H1 (cell line): ENCODE measurements around the gene GATA5. TPM values are rescaled to one million over a fixed set of nuclear protein-coding genes. Genes with fewer than 3 reads are reported as not detected.
A peak's percentile ranks its signal among the peaks of the same experiment; 100 is the strongest.

Source experiments
- CTCF ChIA-PET: fragments of 300-600 bp; sonication (Branson Sonifier 250); formaldehyde crosslinking; loops from one replicate; lab custom pipeline; 2021; ENCODE audit not compliant: partially characterized antibody; lab: Charles Lee
- POLR2A ChIA-PET: fragments of 300-600 bp; sonication (Branson Sonifier 250); formaldehyde crosslinking; loops from one replicate; lab custom pipeline; 2021; ENCODE audit warnings: inconsistent platforms; ENCODE audit not compliant: partially characterized antibody; lab: Charles Lee
- DNase-seq, 2 experiments: peaks; one replicate each; pipeline versions ENCODE4 v3.0.0 to v3.0.0-alpha.2; 2010 to 2022; ENCODE audit warnings: low spot score in 2 of 2, low read depth in 1 of 2, mixed read lengths in 1 of 2
- FAIRE-seq: peaks from 2 replicates; lab custom pipeline; 2011; peaks lifted over from hg19 to GRCh38; lab: Jason Lieb, UNC
- H2AFZ ChIP-seq: 2 replicates; pipeline ENCODE4 v1.8.1; 2012; ENCODE audit warnings: low read length, inconsistent platforms
- H2AK5ac ChIP-seq: 2 replicates; pipeline ENCODE4 v1.6.1; 2013; ENCODE audit warnings: low read depth, low read length
- H2BK120ac ChIP-seq: replicated peaks from 2 replicates; pipeline ENCODE3; 2013; ENCODE audit warnings: low read depth, low read length, inconsistent platforms
- H2BK12ac ChIP-seq: 2 replicates; pipeline ENCODE4 v1.6.1; 2013; ENCODE audit warnings: low read depth, low read length
- H2BK15ac ChIP-seq: 2 replicates; pipeline ENCODE4 v1.6.1; 2013; ENCODE audit warnings: low read length
- H2BK20ac ChIP-seq: 2 replicates; pipeline ENCODE4 v1.6.1; 2013; ENCODE audit warnings: low read length
- H2BK5ac ChIP-seq: 2 replicates; pipeline ENCODE4 v1.6.1; 2013; ENCODE audit warnings: low read depth, low read length
- H3K14ac ChIP-seq: 2 replicates; pipeline ENCODE4 v1.6.1; 2013; ENCODE audit warnings: inconsistent platforms; ENCODE audit not compliant: insufficient read length
- H3K18ac ChIP-seq: 2 replicates; pipeline ENCODE4 v1.6.1; 2013; ENCODE audit warnings: low read length; ENCODE audit errors: extremely low read depth
- H3K23ac ChIP-seq: 2 replicates; pipeline ENCODE4 v1.6.1; 2013; ENCODE audit warnings: inconsistent platforms; ENCODE audit not compliant: insufficient read length
- H3K23me2 ChIP-seq: 2 replicates; pipeline ENCODE4 v1.6.1; 2013; ENCODE audit warnings: low read depth, low read length
- H3K27ac ChIP-seq: 2 replicates; pipeline ENCODE4 v1.6.1; 2011; ENCODE audit warnings: low read depth, low read length, inconsistent platforms
- H3K27me3 ChIP-seq, 4 experiments: replicated peaks in 1 of 4; 1 replicate in 1 of 4; 2 replicates in 3 of 4; pipeline versions ENCODE4 v1.6.1 to v1.8.1; 2011 to 2013; ENCODE audit warnings: low read length in 3 of 4, mild to moderate bottlenecking in 3 of 4, inconsistent platforms in 2 of 4, mixed read lengths in 2 of 4, moderate library complexity in 1 of 4; ENCODE audit not compliant: control insufficient read depth in 3 of 4, insufficient read depth in 3 of 4; ENCODE audit errors: extremely low read depth in 1 of 4
- H3K36me3 ChIP-seq, 4 experiments: 2 replicates each; pipeline versions ENCODE4 v1.6.1 to v1.8.1; 2011 to 2013; ENCODE audit warnings: mild to moderate bottlenecking in 4 of 4, low read length in 3 of 4, moderate library complexity in 2 of 4, control low read depth in 1 of 4, inconsistent platforms in 1 of 4; ENCODE audit not compliant: insufficient read depth in 4 of 4, control insufficient read depth in 2 of 4
- H3K4ac ChIP-seq: replicated peaks from 2 replicates; pipeline ENCODE3; 2013; ENCODE audit warnings: low read length, low read depth, mixed read lengths, inconsistent platforms; ENCODE audit not compliant: insufficient read length
- H3K4me1 ChIP-seq, 4 experiments: replicated peaks in 1 of 4; 1 replicate in 1 of 4; 2 replicates in 3 of 4; pipeline versions ENCODE4 v1.6.1 to v1.8.1; 2011 to 2013; ENCODE audit warnings: low read length in 3 of 4, inconsistent platforms in 2 of 4, mixed read lengths in 1 of 4; ENCODE audit not compliant: insufficient read depth in 4 of 4, control insufficient read depth in 3 of 4
- H3K4me2 ChIP-seq, 2 experiments: 2 replicates each; pipeline versions ENCODE4 v1.6.1 to v1.8.1; 2011 to 2013; ENCODE audit warnings: low read depth in 2 of 2, low read length in 2 of 2, control low read depth in 1 of 2, inconsistent platforms in 1 of 2, mild to moderate bottlenecking in 1 of 2; ENCODE audit not compliant: insufficient read depth in 1 of 2
- H3K4me3 ChIP-seq, 4 experiments: fragments of 200-600, 300-600 bp in 1 of 4; sonication (generic), shearing (Covaris generic), sonication (Bioruptor Twin) in 1 of 4; 2 replicates each; pipeline versions ENCODE4 v1.5.1 to v1.8.1; 2011 to 2016; ENCODE audit warnings: low read length in 4 of 4, low read depth in 3 of 4, control low read depth in 2 of 4, inconsistent platforms in 2 of 4, mild to moderate bottlenecking in 2 of 4, mixed read lengths in 1 of 4, moderate library complexity in 1 of 4; ENCODE audit not compliant: insufficient read depth in 2 of 4; ENCODE audit errors: extremely low read depth in 1 of 4
- H3K56ac ChIP-seq: replicated peaks from 2 replicates; pipeline ENCODE3; 2013; ENCODE audit warnings: low read depth, mild to moderate bottlenecking, mixed read lengths, low read length, inconsistent platforms; ENCODE audit not compliant: insufficient read length
- H3K79me1 ChIP-seq: 2 replicates; pipeline ENCODE4 v1.6.1; 2013; ENCODE audit warnings: low read depth, low read length, control low read depth
- H3K79me2 ChIP-seq, 2 experiments: 2 replicates each; pipeline versions ENCODE4 v1.6.1 to v1.8.1; 2012 to 2013; ENCODE audit warnings: low read length in 2 of 2, mild to moderate bottlenecking in 2 of 2, inconsistent platforms in 1 of 2; ENCODE audit not compliant: insufficient read depth in 2 of 2, control insufficient read depth in 1 of 2
- H3K9ac ChIP-seq, 4 experiments: replicated peaks in 1 of 4; 1 replicate in 1 of 4; 2 replicates in 3 of 4; pipeline versions ENCODE4 v1.6.1 to v1.8.1; 2011 to 2013; ENCODE audit warnings: low read depth in 3 of 4, low read length in 3 of 4, control low read depth in 2 of 4, mild to moderate bottlenecking in 2 of 4, moderate library complexity in 2 of 4, inconsistent platforms in 1 of 4; ENCODE audit errors: extremely low read depth in 1 of 4
- H3K9me3 ChIP-seq, 2 experiments: 2 replicates each; pipeline versions ENCODE4 v1.6.1 to v1.8.1; 2012 to 2013; ENCODE audit warnings: mild to moderate bottlenecking in 2 of 2, moderate library complexity in 2 of 2, control low read depth in 1 of 2, inconsistent platforms in 1 of 2, low read depth in 1 of 2, low read length in 1 of 2, mixed read lengths in 1 of 2; ENCODE audit not compliant: insufficient read depth in 2 of 2
- H4K20me1 ChIP-seq, 2 experiments: replicated peaks in 1 of 2; 2 replicates each; pipeline versions ENCODE3 to v1.8.1; 2011 to 2013; ENCODE audit warnings: inconsistent platforms in 2 of 2, low read length in 2 of 2, mild to moderate bottlenecking in 1 of 2; ENCODE audit not compliant: insufficient read depth in 2 of 2, control insufficient read depth in 1 of 2
- H4K5ac ChIP-seq: 2 replicates; pipeline ENCODE4 v1.6.1; 2013; ENCODE audit warnings: low read length, low read depth, mixed read lengths, inconsistent platforms; ENCODE audit not compliant: insufficient read length
- H4K8ac ChIP-seq: 2 replicates; pipeline ENCODE4 v1.8.0; 2013; ENCODE audit warnings: mild to moderate bottlenecking, moderate library complexity, low read length, inconsistent platforms; ENCODE audit not compliant: insufficient read depth; ENCODE audit errors: extremely low read depth
- H4K91ac ChIP-seq: replicated peaks from 2 replicates; pipeline ENCODE3; 2013; ENCODE audit warnings: low read length, mixed read lengths, inconsistent platforms; ENCODE audit not compliant: insufficient read length
- CTCF ChIP-seq, 3 experiments: IDR thresholded peaks; 1 replicate in 2 of 3; 2 replicates in 1 of 3; pipeline versions ENCODE4 v1.5.1 to v1.6.1; 2011; ENCODE audit warnings: low read length in 3 of 3, mild to moderate bottlenecking in 3 of 3, inconsistent platforms in 2 of 3, low read depth in 1 of 3, moderate library complexity in 1 of 3; ENCODE audit not compliant: insufficient read depth in 1 of 3; ENCODE audit errors: control extremely low read depth in 1 of 3
- WGBS, 2 experiments: shearing (Covaris generic) in 1 of 2; methylation state at CpG; one replicate each; pipeline versions ENCODE4 v1.1.6 to v1.1.7; 2013 to 2015; ENCODE audit warnings: low lambda C conversion rate in 2 of 2, mixed read lengths in 2 of 2, inconsistent platforms in 1 of 2, low coverage in 1 of 2, missing lambda C conversion rate in 1 of 2; ENCODE audit not compliant: insufficient replicate concordance in 2 of 2, insufficient coverage in 1 of 2, insufficient read length in 1 of 2; ENCODE audit errors: extremely low coverage in 1 of 2, missing lambda C conversion rate in 1 of 2; 5-methylcytosine and 5-hydroxymethylcytosine counted together
- polyA plus RNA-seq, 7 experiments: library from polyadenylated mRNA; depleted of rRNA in 3 of 7; stranded (reverse) in 5 of 7; unstranded in 2 of 7; fragments of >200 nt in 5 of 7; fragments of 200-250 nt in 2 of 7; gene quantifications; 1 replicate in 5 of 7; 2 replicates in 1 of 7; 4 replicates in 1 of 7; pipeline versions ENCODE4 v1.2.1 to v1.2.3, GENCODE V29; 2011 to 2013; ENCODE audit warnings: missing spikeins in 2 of 7, mixed read lengths in 2 of 7
- total RNA-seq: library from RNA; stranded (reverse); fragmentation: NEBNext Ultra II Directional; extraction: Animal tissue kit (Norgen Biotek cat#: 25700); gene quantifications from 2 replicates; pipeline ENCODE4 v1.2.1, GENCODE V29; 2021
- TF ChIP-seq, protein P1 (sequence below): IDR thresholded peaks from 2 replicates; pipeline ENCODE4 v1.6.1; 2012; ENCODE audit warnings: inconsistent platforms

Gene GATA5
- total and polyA plus RNA-seq, 2 of the 8 experiments (the other 6 are each of a cell fraction or from before 2014, with no cell fraction given) = 0.08 to 0.11 TPM

DNA sequence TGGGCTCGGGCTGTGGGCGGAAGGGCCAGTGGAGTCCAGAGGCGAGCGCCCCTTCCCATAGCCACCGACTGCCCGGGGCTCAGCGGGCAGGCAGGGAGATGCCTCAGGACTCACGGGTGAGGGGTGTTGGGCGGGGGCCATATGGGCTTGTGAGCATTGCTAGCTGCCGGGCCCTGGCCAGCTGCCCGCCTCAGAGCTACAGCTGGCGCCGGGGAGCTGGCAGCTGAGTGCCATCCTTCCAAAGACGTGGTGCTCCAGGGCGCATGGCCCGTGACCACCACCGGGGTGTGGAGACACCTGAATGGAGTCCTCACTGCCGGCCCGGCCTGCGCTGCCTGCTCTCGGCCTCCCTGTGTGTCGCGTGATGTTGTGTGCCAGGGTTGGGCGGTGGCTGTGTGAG is 37.9 kb downstream of the GATA5 start:
- H2BK5ac ChIP-seq = no peak overlapping the region
- no peak overlapping the region for H4K8ac ChIP-seq
- POLR2A ChIA-PET = no interaction called here
- DNase-seq = no peak
- H3K14ac ChIP-seq = no peak overlapping the region
- H3K9ac ChIP-seq = no peak overlapping the region
- H2AK5ac ChIP-seq = no peak overlapping the region
- FAIRE-seq = no peak
- no peak overlapping the region for H3K4ac ChIP-seq
- no peak overlapping the region for H2BK12ac ChIP-seq
- H3K9me3 ChIP-seq = peaks cover 0 to 8% of the 10 kb centered on the region in 2 experiments; a peak in 3 of 4 replicates
- H3K79me1 ChIP-seq = no peaks in the 10 kb centered on the region
- WGBS, 2 experiments = 92% methylated on average over 24 of the region's 24 CpGs; no CpG with 5 or more reads in 1 of the 2 experiments
- H3K56ac ChIP-seq = no peak overlapping the region
- peaks cover 0 to 2% (median 0%) of the 10 kb centered on the region in 4 experiments; a peak in 1 of 7 replicates for H3K27me3 ChIP-seq
- H3K4me1 ChIP-seq = no peaks in the 10 kb centered on the region; a peak in 1 of 7 replicates
- H2BK20ac ChIP-seq = no peak overlapping the region
- H4K20me1 ChIP-seq = no peaks in the 10 kb centered on the region
- H4K5ac ChIP-seq = no peak overlapping the region
- H3K27ac ChIP-seq = no peak overlapping the region
- no peak overlapping the region for H2AFZ ChIP-seq
- no peak overlapping the region for H3K23ac ChIP-seq
- H3K23me2 ChIP-seq = no peaks in the 10 kb centered on the region
- no peak overlapping the region for H3K4me2 ChIP-seq
- no peaks in the 10 kb centered on the region for H3K36me3 ChIP-seq
- H2BK15ac ChIP-seq = no peak overlapping the region
- H3K79me2 ChIP-seq = no peaks in the 10 kb centered on the region
- H4K91ac ChIP-seq = peak overlapping the region; percentile 37
- TF ChIP-seq, protein P1, sequence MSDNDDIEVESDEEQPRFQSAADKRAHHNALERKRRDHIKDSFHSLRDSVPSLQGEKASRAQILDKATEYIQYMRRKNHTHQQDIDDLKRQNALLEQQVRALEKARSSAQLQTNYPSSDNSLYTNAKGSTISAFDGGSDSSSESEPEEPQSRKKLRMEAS = no peak
- TF ChIP-seq CTCF (IDR thresholded peaks at IDR 0.05; ENCODE audit: control extremely low read depth in 1 of 3, insufficient read depth in 1 of 3, low read depth in 1 of 3, low read length in 3 of 3) = peak in 2 of 3 experiments; percentile 14 to 22; a peak in 2 of 4 replicates
- CTCF ChIA-PET = interaction anchor here (0.6 to 2.2 kb wide), 9 partner anchors 9 to 55 kb away, joined by 3 to 8 read pairs (median 4); partner anchors contain the start of gene RBBP8NL
- no peak overlapping the region for H3K18ac ChIP-seq
- H2BK120ac ChIP-seq = no peak overlapping the region
- H3K4me3 ChIP-seq = no peak overlapping the region
